HL-60 (cell line): ENCODE data around the gene NUP62.

Experiments
- DNase-seq, 2 experiments: peaks; one replicate each; pipeline ENCODE4 v3.0.0-alpha.2; 2010 to 2020; ENCODE audit warnings: low read depth in 1 of 2, low spot score in 1 of 2
- H3K27ac ChIP-seq: fragments of 250-450 bp; sonication (Bioruptor Pico); replicated peaks from 2 replicates; pipeline ENCODE4 v1.5.1; 2020; ENCODE audit warnings: mild to moderate bottlenecking, moderate library complexity
- H3K27me3 ChIP-seq: fragments of 250-450 bp; sonication (Bioruptor Pico); 2 replicates; pipeline ENCODE4 v1.5.1; 2021; ENCODE audit warnings: mild to moderate bottlenecking, moderate library complexity; ENCODE audit not compliant: insufficient read depth, poor library complexity, severe bottlenecking
- H3K4me3 ChIP-seq: replicated peaks from 2 replicates; pipeline ENCODE4 v1.5.1; 2011; ENCODE audit warnings: mild to moderate bottlenecking, control low read depth, low read length; ENCODE audit not compliant: insufficient read depth
- GABPA ChIP-seq: IDR thresholded peaks from 2 replicates; pipeline ENCODE4 v1.6.1; 2012; ENCODE audit warnings: low read depth
- POLR2AphosphoS5 ChIP-seq: IDR thresholded peaks from 2 replicates; pipeline ENCODE4 v1.6.1; 2012; ENCODE audit warnings: low read depth
- SPI1 ChIP-seq: IDR thresholded peaks from 2 replicates; pipeline ENCODE4 v1.6.1; 2012; ENCODE audit warnings: low read depth, mild to moderate bottlenecking, borderline replicate concordance
- TF ChIP-seq, protein P1 (sequence below): IDR thresholded peaks from one replicate; pipeline ENCODE4 v1.5.1; 2011; ENCODE audit warnings: low read length, control low read depth, inconsistent platforms; ENCODE audit not compliant: insufficient read depth
- TF ChIP-seq, protein P2 (sequence below): IDR thresholded peaks from 2 replicates; pipeline ENCODE4 v1.6.1; 2012; ENCODE audit warnings: low read depth; ENCODE audit not compliant: insufficient replicate concordance

The NUP62 gene

DNA sequence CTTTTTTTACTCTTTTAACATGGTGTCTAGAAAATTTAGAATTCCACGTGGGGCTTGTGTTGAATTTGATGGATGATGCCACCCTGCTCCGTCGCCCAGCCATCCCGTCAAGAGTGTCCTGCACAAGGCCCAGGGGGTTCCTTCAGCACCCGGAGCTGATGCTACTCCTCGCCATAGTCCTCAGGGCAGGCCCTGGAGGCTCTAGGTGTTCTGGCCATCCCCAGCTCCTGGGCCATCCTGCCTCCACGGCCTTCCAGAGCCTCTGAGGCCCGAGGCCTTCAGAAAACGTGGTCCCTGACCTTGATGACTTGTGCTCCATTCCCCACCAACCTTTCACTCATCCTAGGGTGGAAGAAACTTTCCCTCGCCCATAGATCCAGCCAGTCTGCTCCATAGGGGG lies 55.5 kb downstream of the NUP62 start:
- no peak overlapping the region for H3K4me3 ChIP-seq
- TF ChIP-seq POLR2AphosphoS5 = no peak
- TF ChIP-seq SPI1 = no peak
- TF ChIP-seq, protein P1, sequence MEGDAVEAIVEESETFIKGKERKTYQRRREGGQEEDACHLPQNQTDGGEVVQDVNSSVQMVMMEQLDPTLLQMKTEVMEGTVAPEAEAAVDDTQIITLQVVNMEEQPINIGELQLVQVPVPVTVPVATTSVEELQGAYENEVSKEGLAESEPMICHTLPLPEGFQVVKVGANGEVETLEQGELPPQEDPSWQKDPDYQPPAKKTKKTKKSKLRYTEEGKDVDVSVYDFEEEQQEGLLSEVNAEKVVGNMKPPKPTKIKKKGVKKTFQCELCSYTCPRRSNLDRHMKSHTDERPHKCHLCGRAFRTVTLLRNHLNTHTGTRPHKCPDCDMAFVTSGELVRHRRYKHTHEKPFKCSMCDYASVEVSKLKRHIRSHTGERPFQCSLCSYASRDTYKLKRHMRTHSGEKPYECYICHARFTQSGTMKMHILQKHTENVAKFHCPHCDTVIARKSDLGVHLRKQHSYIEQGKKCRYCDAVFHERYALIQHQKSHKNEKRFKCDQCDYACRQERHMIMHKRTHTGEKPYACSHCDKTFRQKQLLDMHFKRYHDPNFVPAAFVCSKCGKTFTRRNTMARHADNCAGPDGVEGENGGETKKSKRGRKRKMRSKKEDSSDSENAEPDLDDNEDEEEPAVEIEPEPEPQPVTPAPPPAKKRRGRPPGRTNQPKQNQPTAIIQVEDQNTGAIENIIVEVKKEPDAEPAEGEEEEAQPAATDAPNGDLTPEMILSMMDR = no peak
- TF ChIP-seq GABPA = no peak
- TF ChIP-seq, protein P2, sequence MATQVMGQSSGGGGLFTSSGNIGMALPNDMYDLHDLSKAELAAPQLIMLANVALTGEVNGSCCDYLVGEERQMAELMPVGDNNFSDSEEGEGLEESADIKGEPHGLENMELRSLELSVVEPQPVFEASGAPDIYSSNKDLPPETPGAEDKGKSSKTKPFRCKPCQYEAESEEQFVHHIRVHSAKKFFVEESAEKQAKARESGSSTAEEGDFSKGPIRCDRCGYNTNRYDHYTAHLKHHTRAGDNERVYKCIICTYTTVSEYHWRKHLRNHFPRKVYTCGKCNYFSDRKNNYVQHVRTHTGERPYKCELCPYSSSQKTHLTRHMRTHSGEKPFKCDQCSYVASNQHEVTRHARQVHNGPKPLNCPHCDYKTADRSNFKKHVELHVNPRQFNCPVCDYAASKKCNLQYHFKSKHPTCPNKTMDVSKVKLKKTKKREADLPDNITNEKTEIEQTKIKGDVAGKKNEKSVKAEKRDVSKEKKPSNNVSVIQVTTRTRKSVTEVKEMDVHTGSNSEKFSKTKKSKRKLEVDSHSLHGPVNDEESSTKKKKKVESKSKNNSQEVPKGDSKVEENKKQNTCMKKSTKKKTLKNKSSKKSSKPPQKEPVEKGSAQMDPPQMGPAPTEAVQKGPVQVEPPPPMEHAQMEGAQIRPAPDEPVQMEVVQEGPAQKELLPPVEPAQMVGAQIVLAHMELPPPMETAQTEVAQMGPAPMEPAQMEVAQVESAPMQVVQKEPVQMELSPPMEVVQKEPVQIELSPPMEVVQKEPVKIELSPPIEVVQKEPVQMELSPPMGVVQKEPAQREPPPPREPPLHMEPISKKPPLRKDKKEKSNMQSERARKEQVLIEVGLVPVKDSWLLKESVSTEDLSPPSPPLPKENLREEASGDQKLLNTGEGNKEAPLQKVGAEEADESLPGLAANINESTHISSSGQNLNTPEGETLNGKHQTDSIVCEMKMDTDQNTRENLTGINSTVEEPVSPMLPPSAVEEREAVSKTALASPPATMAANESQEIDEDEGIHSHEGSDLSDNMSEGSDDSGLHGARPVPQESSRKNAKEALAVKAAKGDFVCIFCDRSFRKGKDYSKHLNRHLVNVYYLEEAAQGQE = no peak
- no peak for DNase-seq
- no peak overlapping the region for H3K27ac ChIP-seq
- H3K27me3 ChIP-seq = no peaks in the 10 kb centered on the region

DNA sequence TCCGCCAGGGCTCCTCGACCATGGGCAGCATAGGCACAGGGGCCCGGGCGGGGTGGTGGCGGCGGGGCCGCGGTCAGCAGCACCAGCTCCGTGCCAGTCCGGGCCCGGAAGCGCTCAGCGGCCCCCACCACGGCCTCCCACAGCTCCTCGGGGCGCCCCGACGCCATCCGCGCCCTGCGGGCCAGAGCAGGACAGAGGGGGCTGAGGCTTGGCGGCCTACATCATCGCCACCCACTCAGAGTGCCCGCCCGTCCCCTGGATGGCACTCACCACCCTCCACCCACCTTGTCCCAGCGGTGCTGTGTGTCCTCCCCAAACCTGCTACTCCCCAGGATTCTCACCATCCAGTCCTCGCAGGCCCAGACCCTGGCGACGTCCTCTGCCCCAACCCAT lies 56.2 kb downstream of the NUP62 start:
- no peak for TF ChIP-seq POLR2AphosphoS5
- TF ChIP-seq, protein P2 = no peak
- TF ChIP-seq GABPA = no peak
- TF ChIP-seq, protein P1 = no peak
- TF ChIP-seq SPI1 = no peak
- DNase-seq = no peak
- H3K27me3 ChIP-seq = no peaks in the 10 kb centered on the region
- H3K4me3 ChIP-seq = no peak overlapping the region
- no peak overlapping the region for H3K27ac ChIP-seq

DNA sequence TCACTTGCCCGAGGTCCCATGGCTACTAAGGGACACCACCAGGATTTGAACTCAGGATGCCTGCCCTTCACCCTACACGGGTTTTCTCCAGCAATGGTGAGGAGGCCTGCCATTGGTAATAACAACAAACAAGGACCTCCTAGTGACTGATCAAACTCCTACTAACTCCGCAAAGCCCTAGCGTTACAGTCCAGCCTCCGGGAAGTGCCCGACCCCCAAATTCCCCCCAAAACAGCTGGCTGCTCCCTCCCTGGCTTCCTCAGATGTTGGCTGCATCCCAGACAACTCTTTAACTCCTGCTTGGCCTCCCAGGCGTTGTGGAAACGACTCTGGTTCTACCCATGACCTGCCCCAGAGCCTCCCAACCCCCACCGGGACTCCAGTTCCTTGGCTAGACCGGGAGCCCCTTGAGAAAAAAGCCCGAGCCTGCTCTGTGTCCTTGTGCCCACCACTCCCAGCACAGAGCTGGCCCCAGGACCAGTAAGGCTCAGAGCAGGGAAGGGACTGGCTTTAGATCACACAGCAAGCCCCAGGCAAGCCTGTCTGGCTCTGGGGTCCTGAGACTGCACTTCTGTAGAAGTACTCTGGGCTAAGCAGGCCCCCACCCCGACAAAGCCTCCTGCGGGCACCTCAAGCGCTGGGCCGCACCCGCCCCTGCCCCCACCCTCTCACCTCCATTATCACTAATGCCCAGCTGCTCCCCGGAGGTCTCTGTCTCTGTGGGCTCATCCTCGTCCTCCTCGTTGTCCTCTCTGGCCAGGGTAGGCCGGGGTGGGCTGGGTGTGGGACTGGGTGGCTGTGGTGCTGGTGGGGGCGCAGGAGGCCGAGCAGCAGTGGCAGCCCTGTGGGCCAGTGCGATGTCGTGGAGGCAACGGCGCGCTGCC lies 56.8 kb downstream of the NUP62 start:
- TF ChIP-seq, protein P2 = no peak
- TF ChIP-seq POLR2AphosphoS5 (no peak), SPI1 (no peak), GABPA (no peak)
- TF ChIP-seq, protein P1 = no peak
- Histone ChIP-seq H3K4me3 (no peak overlapping the region), H3K27me3 (no peaks in the 10 kb centered on the region), H3K27ac (no peak overlapping the region)
- DNase-seq = no peak
